Coronary artery (tissue), 2 donors: ENCODE data around the gene ARID5A.

ENCODE experiments used
- DNase-seq: peaks from one replicate; pipeline ENCODE4 v3.0.0-alpha.2; 2017; ENCODE audit warnings: low spot score
- H3K27ac ChIP-seq, 2 donors: fragments of 200-600 bp; sonication (generic); one replicate each; pipeline ENCODE4 v1.5.1; 2016 to 2019
- H3K4me3 ChIP-seq: fragments of 200-600 bp; sonication (generic); 2 replicates; pipeline ENCODE4 v1.5.1; 2016; ENCODE audit warnings: mild to moderate bottlenecking, moderate library complexity
- TF ChIP-seq, protein P1 (sequence below): fragments of 200-600 bp; sonication (generic); IDR thresholded peaks from one replicate; pipeline ENCODE4 v1.5.1; 2019; ENCODE audit warnings: antibody characterized with exemption

The ARID5A gene

DNA sequence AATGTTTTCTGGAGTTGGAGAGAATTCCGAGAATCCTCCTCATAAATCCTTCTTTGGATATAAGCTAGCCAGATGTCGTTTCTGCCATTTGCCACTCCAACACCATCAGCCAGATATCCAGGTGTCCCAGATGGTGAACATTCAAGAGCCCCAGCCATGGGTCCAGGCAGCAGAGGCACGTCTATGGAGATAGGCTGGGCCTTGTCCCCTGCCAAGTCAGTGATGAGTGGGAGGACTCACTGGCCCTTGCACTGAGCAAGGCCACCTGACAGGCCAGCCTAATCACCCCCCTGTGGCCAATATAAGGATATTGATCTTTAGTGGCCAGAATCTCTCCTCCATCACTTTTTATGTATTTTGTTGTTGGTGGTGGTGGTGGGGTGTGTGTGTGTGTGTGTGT lies 28.0 kb downstream of the ARID5A start:
- H3K4me3 ChIP-seq, result no peak overlapping the region
- TF ChIP-seq, protein P1, sequence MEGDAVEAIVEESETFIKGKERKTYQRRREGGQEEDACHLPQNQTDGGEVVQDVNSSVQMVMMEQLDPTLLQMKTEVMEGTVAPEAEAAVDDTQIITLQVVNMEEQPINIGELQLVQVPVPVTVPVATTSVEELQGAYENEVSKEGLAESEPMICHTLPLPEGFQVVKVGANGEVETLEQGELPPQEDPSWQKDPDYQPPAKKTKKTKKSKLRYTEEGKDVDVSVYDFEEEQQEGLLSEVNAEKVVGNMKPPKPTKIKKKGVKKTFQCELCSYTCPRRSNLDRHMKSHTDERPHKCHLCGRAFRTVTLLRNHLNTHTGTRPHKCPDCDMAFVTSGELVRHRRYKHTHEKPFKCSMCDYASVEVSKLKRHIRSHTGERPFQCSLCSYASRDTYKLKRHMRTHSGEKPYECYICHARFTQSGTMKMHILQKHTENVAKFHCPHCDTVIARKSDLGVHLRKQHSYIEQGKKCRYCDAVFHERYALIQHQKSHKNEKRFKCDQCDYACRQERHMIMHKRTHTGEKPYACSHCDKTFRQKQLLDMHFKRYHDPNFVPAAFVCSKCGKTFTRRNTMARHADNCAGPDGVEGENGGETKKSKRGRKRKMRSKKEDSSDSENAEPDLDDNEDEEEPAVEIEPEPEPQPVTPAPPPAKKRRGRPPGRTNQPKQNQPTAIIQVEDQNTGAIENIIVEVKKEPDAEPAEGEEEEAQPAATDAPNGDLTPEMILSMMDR, result no peak

GRCh38 chr2:96565111-96565510 lies 28.6 kb downstream of the ARID5A start:
- DNase-seq, result no peak
- TF ChIP-seq, protein P1, result no peak
- H3K4me3 ChIP-seq, result no peak overlapping the region
- no peak overlapping the region for H3K27ac ChIP-seq

More for the DNA sequence above, 28.0 kb downstream of the ARID5A start:
- no peak for DNase-seq
- no peak overlapping the region for H3K27ac ChIP-seq

DNA sequence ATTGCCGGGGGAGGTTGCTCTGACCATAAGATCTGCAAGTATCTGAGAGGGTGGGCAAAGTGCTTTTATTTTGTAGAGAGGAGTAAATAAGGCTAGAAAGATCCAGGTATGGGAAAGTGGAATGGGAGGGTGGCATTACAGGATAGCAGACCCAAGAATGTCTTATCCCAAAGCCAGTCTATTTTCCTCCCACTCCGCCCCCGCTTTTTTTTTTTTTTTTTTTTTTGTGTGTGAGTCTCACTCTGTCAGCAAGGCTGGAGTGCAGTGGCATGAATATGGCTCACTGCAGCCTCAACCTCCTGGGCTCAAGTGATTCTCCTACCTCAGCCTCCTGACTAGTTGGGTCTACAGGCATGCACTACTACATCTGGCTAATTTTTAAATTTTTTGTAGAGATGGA lies 31.5 kb downstream of the ARID5A start:
- no peak overlapping the region for H3K4me3 ChIP-seq
- TF ChIP-seq, protein P1, result no peak
- no peak for DNase-seq
- H3K27ac ChIP-seq, result no peak overlapping the region

DNA sequence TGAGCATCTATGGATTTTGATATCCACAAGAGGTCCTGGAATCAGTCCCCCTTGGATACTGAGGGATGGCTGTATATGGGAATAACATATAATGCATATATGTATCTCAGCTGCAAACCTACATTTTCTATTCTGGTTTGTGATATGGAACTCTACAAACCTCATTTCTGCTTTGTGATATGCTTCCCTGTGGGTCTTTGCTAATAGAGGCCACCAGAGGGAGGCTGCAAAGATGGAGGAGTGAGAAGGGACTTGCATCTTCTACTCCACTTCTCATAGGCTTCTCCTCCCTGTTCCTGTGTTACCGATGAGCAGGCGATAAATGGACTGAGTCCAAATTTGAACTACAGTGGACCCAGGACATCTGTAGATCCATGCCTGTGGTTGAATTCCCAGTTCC lies 37.8 kb downstream of the ARID5A start:
- no peak for DNase-seq
- no peak overlapping the region for H3K27ac ChIP-seq
- TF ChIP-seq, protein P1, result no peak
- no peak overlapping the region for H3K4me3 ChIP-seq

GRCh38 chr2:96575785-96576456 lies 39.4 kb downstream of the ARID5A start:
- H3K4me3 ChIP-seq, result no peak overlapping the region
- TF ChIP-seq, protein P1, result no peak
- no peak for DNase-seq
- no peak overlapping the region for H3K27ac ChIP-seq

DNA sequence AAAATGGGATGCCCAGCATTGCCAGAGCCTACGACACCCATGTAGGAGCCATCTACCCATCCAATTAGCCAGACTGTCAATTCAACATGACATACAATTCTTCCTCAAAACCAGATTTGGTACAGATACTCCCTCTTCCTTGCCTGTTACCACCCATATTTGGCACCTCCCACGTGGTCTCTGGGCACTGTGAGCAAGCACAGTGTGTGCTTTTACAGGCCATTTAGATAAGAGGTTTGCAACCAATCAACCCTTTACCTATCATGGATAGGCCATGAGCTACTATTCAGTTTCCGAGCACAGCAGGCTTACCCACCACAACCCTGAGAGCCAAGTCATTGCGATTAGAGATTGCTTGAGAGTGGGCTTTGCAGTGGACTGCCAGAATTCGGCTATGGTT lies 40.9 kb downstream of the ARID5A start:
- Histone ChIP-seq H3K4me3 (no peak overlapping the region), H3K27ac (no peak overlapping the region)
- TF ChIP-seq, protein P1, result no peak
- DNase-seq, result no peak

- DNase-seq, result no peak
- Histone ChIP-seq H3K4me3 (no peak overlapping the region), H3K27ac (no peak overlapping the region)
- TF ChIP-seq, protein P1, result no peak
Observed at GRCh38 chr2:96578731-96579130, 42.2 kb downstream of the ARID5A start.
